SK-N-SH (cell line): ENCODE results near the gene ZNF649. TPM values are rescaled to one million over a fixed set of nuclear protein-coding genes. Genes with fewer than 3 reads are reported as not detected.

ENCODE experiments used
- CTCF ChIA-PET: fragments of 300-600, 350-600 bp; formaldehyde crosslinking; extraction: SDS; loops from one replicate; lab custom pipeline; 2021; lab: Yijun Ruan, JAX
- POLR2A ChIA-PET: fragments of 350-600 bp; sonication (Branson Sonifier 250); formaldehyde crosslinking; extraction: SDS; loops from one replicate; lab custom pipeline; 2020; ENCODE audit warnings: antibody characterized with exemption, inconsistent platforms; lab: Yijun Ruan, JAX
- DNase-seq: peaks from one replicate; pipeline ENCODE4 v3.0.0; 2012
- H2AFZ ChIP-seq: fragments of 200-600 bp; sonication (generic); 2 replicates; pipeline ENCODE4 v1.8.1; 2016; ENCODE audit warnings: antibody characterized with exemption, mild to moderate bottlenecking, low read depth
- H3F3A ChIP-seq: fragments of 200-600 bp; sonication (generic); replicated peaks from 2 replicates; pipeline ENCODE3; 2016; ENCODE audit warnings: antibody characterized with exemption, mild to moderate bottlenecking; ENCODE audit not compliant: insufficient read depth
- H3K27ac ChIP-seq, 2 experiments: fragments of 200-500 bp in 1 of 2; fragments of 200-600 bp in 1 of 2; sonication (Bioruptor generic) in 1 of 2; sonication (generic), shearing (Covaris generic) in 1 of 2; 2 replicates each; pipeline versions ENCODE4 v1.5.1 to v1.6.1; 2014 to 2016; ENCODE audit warnings: low read depth in 2 of 2, inconsistent platforms in 1 of 2, low read length in 1 of 2, mild to moderate bottlenecking in 1 of 2, mixed read lengths in 1 of 2
- H3K27me3 ChIP-seq: fragments of 200-600 bp; sonication (generic), shearing (Covaris generic); 2 replicates; pipeline ENCODE4 v1.6.1; 2016; ENCODE audit warnings: mixed run types; ENCODE audit not compliant: insufficient read depth
- H3K36me3 ChIP-seq, 2 experiments: fragments of 200-500 bp in 1 of 2; fragments of 200-600 bp in 1 of 2; sonication (Bioruptor generic) in 1 of 2; sonication (generic) in 1 of 2; replicated peaks in 1 of 2; 2 replicates each; pipeline versions ENCODE3 to v1.5.1; 2014 to 2016; ENCODE audit warnings: low read length in 1 of 2, mild to moderate bottlenecking in 1 of 2; ENCODE audit not compliant: insufficient read depth in 2 of 2, control insufficient read depth in 1 of 2
- H3K4me1 ChIP-seq, 2 experiments: fragments of 200-500 bp in 1 of 2; fragments of 200-600 bp in 1 of 2; sonication (Bioruptor generic) in 1 of 2; sonication (generic), shearing (Covaris generic) in 1 of 2; 2 replicates each; pipeline versions ENCODE4 v1.5.1 to v1.6.1; 2014 to 2016; ENCODE audit warnings: low read depth in 1 of 2, low read length in 1 of 2, mixed run types in 1 of 2; ENCODE audit not compliant: insufficient read depth in 2 of 2, control insufficient read depth in 1 of 2
- H3K4me2 ChIP-seq: fragments of 200-600 bp; sonication (generic), shearing (Covaris generic); 2 replicates; pipeline ENCODE4 v1.6.1; 2017; ENCODE audit warnings: mixed run types
- H3K4me3 ChIP-seq, 2 experiments: fragments of 200-500 bp in 1 of 2; fragments of 200-600 bp in 1 of 2; sonication (Bioruptor generic) in 1 of 2; sonication (generic), shearing (Covaris generic) in 1 of 2; 2 replicates each; pipeline versions ENCODE4 v1.5.1 to v1.8.1; 2014 to 2016; ENCODE audit warnings: low read depth in 2 of 2, inconsistent platforms in 1 of 2, low read length in 1 of 2, mild to moderate bottlenecking in 1 of 2, mixed read lengths in 1 of 2, moderate library complexity in 1 of 2
- H3K79me2 ChIP-seq: fragments of 200-600 bp; sonication (generic); 2 replicates; pipeline ENCODE4 v1.8.1; 2017; ENCODE audit warnings: mild to moderate bottlenecking; ENCODE audit not compliant: insufficient read depth
- H3K9ac ChIP-seq: fragments of 200-600 bp; sonication (generic); 2 replicates; pipeline ENCODE4 v1.6.1; 2017; ENCODE audit warnings: mixed run types
- H3K9me2 ChIP-seq: fragments of 200-600 bp; sonication (generic); 2 replicates; pipeline ENCODE4 v1.6.1; 2017; ENCODE audit warnings: mixed run types
- H3K9me3 ChIP-seq: fragments of 200-600 bp; sonication (generic); 2 replicates; pipeline ENCODE4 v1.6.1; 2017; ENCODE audit warnings: mixed run types, mild to moderate bottlenecking, moderate library complexity
- H4K20me1 ChIP-seq: fragments of 200-600 bp; sonication (generic); 2 replicates; pipeline ENCODE4 v1.6.1; 2017; ENCODE audit warnings: mild to moderate bottlenecking, mixed run types; ENCODE audit not compliant: insufficient read depth
- CHD2 ChIP-seq: fragments of 150-350 bp; IDR thresholded peaks from 2 replicates; pipeline ENCODE4 v1.6.1; 2018; ENCODE audit warnings: low read length; ENCODE audit not compliant: partially characterized antibody
- EP300 ChIP-seq, 2 experiments: IDR thresholded peaks; 2 replicates each; pipeline versions ENCODE4 v1.4.0 to v1.6.1; 2012; ENCODE audit warnings: borderline replicate concordance in 1 of 2, low read depth in 1 of 2, low read length in 1 of 2
- EZH2phosphoT487 ChIP-seq: fragments of 200-600 bp; sonication (generic); IDR thresholded peaks from 2 replicates; pipeline ENCODE4 v1.6.1; 2017; ENCODE audit warnings: low read depth, mixed run types, mild to moderate bottlenecking, antibody characterized with exemption, moderate library complexity, borderline replicate concordance
- FOXM1 ChIP-seq: IDR thresholded peaks from 2 replicates; pipeline ENCODE4 v1.4.0; 2012; ENCODE audit warnings: low read depth, mild to moderate bottlenecking
- REST ChIP-seq: IDR thresholded peaks from 2 replicates; pipeline ENCODE4 v1.6.1; 2012; ENCODE audit warnings: mild to moderate bottlenecking, low read depth, low read length, moderate library complexity
- TAF1 ChIP-seq: IDR thresholded peaks from 2 replicates; pipeline ENCODE4 v1.6.1; 2012; ENCODE audit warnings: low read depth, mild to moderate bottlenecking, low read length, moderate library complexity, borderline replicate concordance
- YY1 ChIP-seq: IDR thresholded peaks from 2 replicates; pipeline ENCODE4 v1.4.0; 2012; ENCODE audit warnings: low read depth, mild to moderate bottlenecking
- ZBTB33 ChIP-seq: IDR thresholded peaks from 2 replicates; pipeline ENCODE4 v1.4.0; 2012; ENCODE audit warnings: low read depth, borderline replicate concordance
- WGBS: methylation state at CpG from one replicate; pipeline ENCODE4 v1.1.6; 2017; ENCODE audit warnings: low lambda C conversion rate; 5-methylcytosine and 5-hydroxymethylcytosine counted together
- polyA plus RNA-seq, 3 experiments: library from polyadenylated mRNA; depleted of rRNA; stranded (reverse); fragments of >200 nt; gene quantifications; 2 replicates each; pipeline ENCODE4 v1.2.3, GENCODE V29; 2012

ZNF649 gene
- polyA plus RNA-seq, 1 of the 3 experiments (the other 2 are of a cell fraction): 1.5 TPM

GRCh38 chr19:51926784-51927741 lies 22.2 kb upstream of the ZNF649 start, which contains the start of gene ZNF613 (continued):
- no peak for TF ChIP-seq ZBTB33
- no peak for TF ChIP-seq EZH2phosphoT487
- peak; percentile 79 for TF ChIP-seq CHD2
- 0 out of 2 replicates have a peak, but pooled peaks have one; percentile 8 for TF ChIP-seq REST
- peak; percentile 99 for TF ChIP-seq YY1
- TF ChIP-seq FOXM1: no peak

GRCh38 chr19:51926426-51926783 lies 21.6 kb upstream of the ZNF649 start:
- no peaks in the 10 kb centered on the region for H3F3A ChIP-seq
- H3K4me2 ChIP-seq: peak overlapping the region; percentile 69
- peak overlapping the region; percentile 66; the same call in 1 of the 2 replicates for H3K9ac ChIP-seq
- H3K4me1 ChIP-seq: peaks cover 0 to 4% of the 10 kb centered on the region in 2 experiments; a peak in 1 of 4 replicates
- no peaks in the 10 kb centered on the region for H3K27me3 ChIP-seq
- no peak for DNase-seq
- H3K79me2 ChIP-seq: peaks cover 15% of the 10 kb centered on the region
- ChIA-PET CTCF (interaction anchor here (1.3 kb wide), 1 partner anchor 8 kb away, joined by 3 read pairs; no protein-coding TSS in a partner anchor), POLR2A (no interaction called here)
- TF ChIP-seq TAF1: 0 out of 2 replicates have a peak, but pooled peaks have one; percentile 32
- no peak for TF ChIP-seq EP300 (IDR thresholded peaks at IDR 0.05; ENCODE audit: borderline replicate concordance in 1 of 2, low read depth in 1 of 2, low read length in 1 of 2)
- TF ChIP-seq, all 33 proteins: peak for 1
- peaks cover 24% of the 10 kb centered on the region; the same call in 1 of the 2 replicates for H3K9me3 ChIP-seq
- H3K27ac ChIP-seq: peak overlapping the region; percentile 50 to 97; a peak in 3 of 4 replicates
- H2AFZ ChIP-seq: peak overlapping the region; percentile 86
- no peaks in the 10 kb centered on the region for H4K20me1 ChIP-seq
- peak overlapping the region; percentile 71 for H3K4me3 ChIP-seq
- 15% methylated on average over 11 of the region's 11 CpGs for WGBS
- H3K9me2 ChIP-seq: no peaks in the 10 kb centered on the region
- peaks cover 10 to 21% of the 10 kb centered on the region in 2 experiments for H3K36me3 ChIP-seq
